GM21786 (cell line): ENCODE results near the gene FAM32A.

Experiments
- ATAC-seq: cut with Tn5 transposase; IDR thresholded peaks from one replicate; pipeline ENCODE4 v1.9.1; 2021; ENCODE audit not compliant: unreplicated experiment

The FAM32A gene

DNA sequence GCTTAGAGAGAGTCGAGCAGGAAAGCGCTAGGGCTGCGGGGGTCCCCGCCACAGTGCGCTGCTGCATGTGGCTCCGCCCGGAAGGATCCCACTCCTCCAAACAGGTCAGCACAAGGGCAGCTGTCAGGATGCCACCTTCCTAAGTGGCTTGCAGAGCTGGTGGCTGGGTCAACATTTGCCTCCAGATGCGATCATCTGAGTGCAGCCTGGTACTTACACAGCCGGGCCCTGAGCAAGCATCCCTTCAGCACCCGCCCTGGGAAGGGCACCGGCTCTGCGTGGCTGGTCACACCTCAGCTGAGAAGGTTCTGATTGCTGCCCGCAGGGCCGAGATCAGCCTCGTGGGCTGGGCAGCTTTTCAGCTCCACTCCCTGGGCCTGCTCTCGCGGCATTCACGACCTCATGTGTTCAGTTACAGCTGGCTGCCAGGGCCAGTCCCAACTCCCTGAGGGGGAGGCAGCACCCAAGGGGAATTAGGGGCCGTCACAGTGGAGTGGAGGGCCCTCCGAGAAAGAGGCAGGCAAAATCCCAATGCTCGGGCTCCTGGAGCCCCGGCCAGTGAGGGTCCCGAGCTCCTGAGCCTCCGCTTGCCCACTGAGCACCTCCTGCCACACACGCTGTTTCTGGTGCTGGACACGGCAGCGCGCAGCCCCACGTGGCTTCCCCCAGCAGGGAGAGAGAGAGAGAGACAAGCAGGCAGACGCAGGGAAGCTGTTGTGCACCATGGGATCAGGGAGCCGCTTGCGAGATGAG is 39.3 kb downstream of the FAM32A start:
- no peak for ATAC-seq

DNA sequence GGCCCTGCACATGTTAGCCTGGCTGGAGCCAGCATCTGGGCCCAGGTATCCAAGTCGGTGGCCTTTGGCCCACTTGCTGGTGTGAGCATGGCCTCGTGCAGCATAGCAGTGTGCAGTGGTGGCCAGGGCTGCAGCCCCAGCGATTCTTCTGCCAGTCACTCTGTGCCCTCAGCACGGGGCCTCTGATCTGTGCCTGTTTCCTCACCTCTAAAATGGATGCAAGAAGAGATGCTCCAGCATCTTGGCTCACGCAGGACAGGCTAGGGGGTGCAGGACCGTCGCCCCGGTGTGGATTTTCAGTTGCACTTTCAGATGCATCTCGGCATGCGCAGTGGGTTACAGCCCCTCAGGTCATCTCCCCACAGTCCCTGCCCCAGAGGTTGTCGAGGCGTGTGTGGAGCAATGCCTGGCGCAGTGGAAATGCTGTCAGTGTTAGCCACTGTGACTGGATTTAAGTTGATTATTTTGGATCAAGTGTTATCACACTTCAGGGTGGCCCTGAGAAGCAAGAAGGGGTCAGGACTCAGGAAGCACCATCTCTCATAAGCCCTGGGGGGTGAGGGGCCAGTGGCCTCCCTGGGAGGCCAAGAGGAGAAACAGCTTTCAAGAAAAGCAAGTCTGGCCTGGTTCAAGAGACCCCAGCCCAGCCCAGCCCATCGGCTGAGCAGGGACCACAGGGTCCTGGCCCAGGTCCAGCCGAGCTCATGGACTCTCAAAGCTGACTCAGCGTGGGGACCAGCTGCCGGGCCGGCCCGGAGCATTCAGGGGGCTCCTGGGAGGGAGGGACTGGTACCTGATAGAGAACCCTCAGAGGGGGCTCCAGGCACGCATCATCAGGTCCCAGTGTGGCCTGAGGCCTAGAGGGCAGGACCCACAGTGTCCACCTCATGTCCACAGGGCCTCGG is 40.3 kb downstream of the FAM32A start:
- ATAC-seq, result no peak

DNA sequence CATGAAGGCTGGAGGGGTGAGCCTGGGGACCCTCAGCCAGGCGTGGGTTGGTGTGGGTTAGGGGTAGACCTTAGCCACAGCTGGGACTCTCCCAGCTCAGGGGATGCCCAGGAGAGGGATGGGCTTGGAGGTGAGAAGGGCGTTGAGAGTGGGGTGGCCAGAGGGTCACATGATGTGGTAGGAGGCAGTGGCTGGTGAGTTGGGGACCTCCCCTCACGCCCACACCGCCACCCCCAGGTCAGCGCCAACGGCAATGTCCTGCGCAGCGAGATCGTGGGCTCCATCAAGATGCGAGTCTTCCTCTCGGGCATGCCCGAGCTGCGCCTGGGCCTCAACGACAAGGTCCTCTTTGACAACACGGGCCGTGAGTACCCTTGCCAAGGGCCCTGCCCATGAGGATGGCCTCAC is 41.0 kb downstream of the FAM32A start:
- no peak for ATAC-seq

DNA sequence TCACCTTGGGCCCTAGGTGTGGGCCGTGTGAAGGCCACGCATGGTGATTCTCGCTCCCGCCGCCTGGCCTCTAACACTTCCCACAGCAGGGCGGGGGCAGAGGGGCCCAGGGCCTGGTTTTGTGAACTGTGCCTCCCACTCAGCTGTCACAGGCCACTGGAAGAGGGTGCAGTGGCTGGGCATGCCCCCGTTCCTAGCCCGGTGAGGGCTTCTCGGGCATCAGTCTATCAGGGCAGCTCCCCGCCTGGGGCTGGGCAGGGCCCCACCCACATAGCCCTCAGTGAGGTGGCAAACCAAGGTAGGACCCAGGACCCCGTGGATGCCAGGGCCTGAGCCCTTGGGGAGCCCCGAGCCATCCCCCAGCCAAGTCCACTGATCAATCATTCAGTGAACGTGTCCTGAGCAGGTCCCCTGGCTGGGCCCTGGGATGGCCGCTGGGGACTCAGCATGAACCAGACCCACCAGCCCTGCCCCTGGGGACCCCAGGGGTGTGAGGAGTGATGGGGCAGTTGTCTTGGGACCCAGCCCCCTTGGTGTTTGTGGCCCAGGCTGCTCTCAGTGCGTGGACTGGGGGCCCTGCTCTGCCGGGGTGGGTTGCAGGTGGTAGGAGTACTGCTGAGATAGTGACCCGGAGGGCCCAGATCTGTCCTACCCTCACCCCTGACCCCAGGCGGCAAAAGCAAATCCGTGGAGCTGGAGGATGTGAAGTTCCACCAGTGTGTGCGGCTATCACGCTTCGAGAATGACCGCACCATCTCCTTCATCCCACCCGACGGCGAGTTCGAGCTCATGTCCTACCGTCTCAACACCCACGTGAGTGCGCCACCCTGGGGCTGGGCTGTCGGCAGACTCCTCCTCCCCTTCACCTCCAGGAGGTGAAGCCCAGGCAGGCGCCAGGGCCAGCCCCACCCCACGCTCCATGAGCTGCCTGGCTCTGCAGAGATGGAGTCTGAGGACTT is 41.9 kb downstream of the FAM32A start:
- ATAC-seq, result no peak

DNA sequence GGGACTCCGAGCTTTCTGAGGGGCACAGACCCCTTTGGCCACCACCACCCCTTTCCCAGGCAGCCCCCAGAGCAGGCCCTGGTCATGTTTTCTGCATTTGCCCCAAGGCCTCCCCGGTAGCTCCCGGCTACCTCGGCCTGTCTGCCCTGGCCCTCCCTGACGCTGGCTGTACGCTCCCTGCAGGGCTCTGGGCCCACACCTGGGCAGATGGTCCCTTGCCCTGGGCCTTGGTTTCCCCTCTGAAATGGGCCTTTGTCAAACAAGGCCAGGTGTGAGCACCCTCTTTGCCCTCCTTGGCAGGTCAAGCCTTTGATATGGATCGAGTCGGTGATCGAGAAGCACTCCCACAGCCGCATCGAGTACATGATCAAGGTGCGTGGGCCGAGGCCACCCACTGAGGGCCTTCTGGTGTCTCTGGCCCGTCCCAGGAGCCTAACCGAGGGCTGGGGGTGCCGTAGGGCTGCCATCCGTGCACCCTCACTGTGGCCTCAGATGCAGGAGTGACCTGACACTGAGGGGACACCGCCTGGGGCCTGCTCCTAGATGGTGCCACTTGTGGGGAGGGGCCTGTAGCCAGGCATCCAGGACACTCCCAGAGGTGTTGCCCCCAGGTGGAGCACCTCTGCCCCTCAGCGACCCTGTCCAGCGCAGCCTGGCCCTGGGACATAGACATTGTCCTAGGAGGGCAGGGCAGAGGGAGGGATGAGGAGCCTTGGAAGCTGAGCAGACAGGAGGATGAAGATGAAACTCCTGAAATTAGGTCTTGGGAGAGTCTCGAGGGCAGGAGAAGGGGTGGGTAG is 42.8 kb downstream of the FAM32A start:
- no peak for ATAC-seq

DNA sequence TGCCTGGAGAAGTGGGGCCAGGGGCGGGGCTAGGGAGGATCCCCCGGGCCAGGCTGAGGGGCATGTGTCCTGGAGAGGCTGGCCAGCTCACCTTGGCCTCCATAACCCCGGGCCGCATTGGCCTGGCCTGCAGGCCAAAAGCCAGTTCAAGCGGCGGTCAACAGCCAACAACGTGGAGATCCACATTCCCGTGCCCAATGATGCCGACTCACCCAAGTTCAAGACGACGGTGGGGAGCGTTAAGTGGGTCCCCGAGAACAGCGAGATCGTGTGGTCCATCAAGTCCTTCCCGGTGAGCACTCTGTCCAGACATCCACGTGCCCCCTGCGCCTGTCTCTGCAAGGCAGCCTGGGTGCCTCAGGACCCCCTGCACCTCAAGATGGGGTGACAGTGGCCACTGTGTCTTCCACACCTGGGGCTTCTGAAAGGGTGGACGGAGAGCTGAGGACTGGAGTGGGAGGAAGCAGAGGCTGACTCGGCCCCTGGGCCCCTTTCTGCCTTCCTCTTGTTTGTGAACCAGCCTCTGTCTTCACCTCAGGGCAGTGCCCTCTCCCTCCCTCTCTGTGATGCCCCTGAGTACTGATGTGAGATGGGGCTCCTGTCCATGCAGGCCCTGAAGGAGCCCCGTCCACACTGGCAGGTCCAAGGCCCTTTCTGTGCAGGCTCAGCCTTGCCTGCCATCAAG is 43.6 kb downstream of the FAM32A start:
- ATAC-seq, result no peak

DNA sequence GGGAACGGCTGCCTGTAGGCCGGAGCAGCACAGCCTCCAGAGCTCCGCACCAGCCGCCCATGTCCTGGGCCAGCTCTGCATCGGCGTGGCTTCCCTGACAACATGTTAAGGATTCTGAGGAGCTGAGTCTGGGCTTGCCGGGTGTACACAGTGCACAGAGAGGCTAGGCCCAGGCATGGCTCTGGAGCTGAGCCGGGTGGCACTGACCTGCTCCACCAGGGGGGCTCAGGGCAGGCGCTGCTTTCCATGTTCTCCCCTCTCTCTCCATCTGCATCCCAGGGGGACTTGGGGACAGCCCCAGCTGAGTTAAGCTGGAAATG is 44.1 kb downstream of the FAM32A start:
- ATAC-seq, result no peak

DNA sequence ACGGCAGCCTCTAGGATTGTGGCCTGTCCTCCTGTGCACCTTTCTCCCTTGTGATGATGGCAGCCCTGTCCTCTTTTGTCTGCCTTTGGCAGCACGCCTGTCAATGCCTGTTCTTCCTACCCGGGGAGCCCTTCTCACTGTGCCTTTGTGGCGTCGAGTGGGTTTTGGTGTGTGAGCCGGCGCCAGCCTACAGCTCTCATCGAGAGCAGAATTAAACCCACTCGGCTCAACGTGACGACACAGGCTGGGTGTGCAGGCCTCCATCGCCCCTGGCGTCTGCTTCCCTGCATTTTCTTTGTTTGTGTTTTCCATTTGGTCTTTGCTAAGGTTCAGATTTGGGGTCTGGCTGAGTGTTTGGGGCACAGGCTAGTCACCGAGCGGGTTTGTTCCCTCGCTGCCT is 46.9 kb downstream of the FAM32A start:
- ATAC-seq, result no peak

DNA sequence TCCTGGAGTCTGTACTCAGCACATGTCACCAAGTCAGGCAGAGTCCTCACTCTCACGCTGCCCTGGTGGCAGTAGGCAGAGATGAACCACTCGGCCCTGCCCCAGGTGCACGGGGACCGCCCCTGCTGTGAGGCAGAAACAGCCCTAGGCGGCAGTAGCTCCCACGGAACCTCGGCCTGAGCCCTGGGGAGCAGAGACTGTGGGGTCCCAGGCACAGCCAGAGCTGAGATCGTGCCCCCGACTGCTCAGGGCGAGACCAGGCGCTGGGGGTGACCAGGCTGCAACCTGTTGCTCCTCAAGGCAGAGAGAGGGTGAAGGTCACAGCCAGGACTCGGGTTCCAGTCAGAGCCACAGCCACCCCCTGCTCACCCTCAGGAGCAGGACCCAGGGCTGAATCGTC is 47.4 kb downstream of the FAM32A start:
- ATAC-seq, result no peak

DNA sequence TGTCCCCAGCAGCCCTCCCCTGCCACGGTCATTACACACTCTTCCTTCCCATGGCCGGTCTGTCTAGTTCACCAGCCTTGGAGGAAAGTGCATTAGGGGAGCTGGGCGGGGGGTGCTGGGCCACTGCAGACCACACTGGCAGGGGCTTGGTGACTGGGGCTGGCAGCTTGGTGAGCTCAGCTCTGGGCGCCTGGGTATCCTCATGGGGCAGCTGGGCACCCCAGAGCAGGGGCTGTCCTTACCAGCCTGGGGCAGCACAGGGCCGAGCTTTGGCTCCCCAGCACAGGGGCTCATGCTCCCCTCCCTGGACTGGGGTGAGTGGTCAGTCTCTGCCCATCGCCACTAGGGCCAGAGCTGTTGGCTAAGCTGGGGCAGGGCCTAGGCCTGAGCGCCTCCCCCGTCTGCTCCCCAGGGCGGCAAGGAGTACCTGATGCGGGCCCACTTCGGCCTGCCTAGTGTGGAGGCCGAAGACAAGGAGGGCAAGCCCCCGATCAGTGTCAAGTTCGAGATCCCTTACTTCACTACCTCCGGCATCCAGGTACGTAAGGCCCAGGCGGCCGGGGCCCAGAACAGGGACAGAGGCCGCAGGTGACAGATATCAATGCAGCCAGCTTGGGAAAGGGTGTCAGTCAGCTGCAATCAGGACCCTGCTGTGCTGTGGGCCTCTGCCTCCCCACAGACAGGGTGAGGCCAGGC is 48.0 kb downstream of the FAM32A start:
- ATAC-seq, result no peak

DNA sequence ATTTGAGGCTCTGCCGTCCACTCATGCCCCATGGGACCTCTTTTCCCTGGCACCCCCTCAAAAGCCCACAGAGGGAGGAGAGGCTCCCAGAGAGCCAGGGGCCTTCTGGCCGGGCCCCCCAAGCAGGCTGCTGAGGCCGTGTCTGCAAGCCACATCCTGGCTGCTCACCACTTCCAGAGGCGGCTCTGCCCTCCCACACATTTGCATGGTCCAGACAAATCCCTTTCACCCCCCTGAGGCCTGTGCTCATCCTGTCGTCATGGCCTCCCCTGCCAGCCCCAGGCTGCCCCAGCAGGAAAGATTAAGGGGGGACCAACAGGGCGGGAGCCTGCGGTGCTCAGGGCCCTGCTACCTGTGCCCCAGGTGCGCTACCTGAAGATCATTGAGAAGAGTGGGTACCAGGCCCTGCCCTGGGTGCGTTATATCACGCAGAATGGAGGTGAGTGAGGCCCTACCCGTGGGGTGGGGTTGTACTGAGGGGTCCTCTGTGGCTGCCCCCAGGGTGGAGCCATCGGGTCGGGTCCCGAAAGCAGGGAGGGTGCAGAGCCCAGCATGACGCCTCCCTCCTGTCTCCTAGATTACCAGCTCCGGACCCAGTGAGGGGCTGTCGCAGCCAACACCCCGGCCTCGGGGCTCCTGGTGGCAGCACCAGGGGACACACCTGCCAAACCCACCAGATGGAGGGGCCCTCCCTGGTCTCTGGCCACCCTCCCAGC is 48.8 kb downstream of the FAM32A start:
- ATAC-seq, result no peak

DNA sequence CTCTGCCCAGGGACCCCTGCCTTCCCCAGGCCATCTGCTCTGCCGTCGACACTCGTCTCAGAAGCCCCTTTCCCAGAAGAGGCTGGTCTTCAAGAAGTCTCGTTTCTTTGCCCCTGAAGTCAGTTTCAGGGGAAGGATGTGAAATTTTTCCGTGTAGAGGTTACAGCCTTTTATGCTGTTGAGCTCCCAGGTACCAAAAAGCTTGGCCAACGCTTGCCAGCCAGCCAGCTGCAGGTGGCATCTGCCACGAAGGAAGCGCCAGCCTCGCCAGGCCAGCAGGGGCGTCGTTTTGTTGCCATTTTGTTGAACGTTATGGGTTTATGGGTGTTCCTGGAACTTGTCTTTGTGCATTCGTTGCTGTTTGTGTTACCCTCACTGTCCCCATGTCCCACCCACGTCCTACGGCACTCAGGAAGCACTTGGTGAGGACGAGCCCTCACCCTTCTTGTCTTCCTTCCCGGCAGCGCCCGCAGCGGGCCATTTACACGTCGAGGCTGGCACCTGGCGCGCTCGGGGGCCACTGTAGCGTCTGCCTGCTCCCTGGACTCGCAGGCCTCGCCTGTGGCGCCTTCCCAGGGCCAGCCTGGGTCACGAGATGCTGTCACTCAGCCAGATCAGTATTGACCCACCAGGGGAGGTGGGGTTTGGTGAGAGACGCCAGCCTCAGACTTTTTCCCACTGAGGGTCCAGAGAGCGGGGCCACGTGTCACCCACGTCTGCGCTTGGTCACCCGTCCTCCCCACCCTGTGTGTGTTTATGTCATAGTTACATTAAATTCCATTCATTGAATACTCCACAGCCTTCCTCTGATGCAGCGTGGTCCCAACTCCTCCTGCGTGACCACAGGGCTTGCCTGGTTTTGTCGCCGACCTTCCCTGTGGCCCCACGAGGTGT is 49.6 kb downstream of the FAM32A start:
- ATAC-seq, result no peak

DNA sequence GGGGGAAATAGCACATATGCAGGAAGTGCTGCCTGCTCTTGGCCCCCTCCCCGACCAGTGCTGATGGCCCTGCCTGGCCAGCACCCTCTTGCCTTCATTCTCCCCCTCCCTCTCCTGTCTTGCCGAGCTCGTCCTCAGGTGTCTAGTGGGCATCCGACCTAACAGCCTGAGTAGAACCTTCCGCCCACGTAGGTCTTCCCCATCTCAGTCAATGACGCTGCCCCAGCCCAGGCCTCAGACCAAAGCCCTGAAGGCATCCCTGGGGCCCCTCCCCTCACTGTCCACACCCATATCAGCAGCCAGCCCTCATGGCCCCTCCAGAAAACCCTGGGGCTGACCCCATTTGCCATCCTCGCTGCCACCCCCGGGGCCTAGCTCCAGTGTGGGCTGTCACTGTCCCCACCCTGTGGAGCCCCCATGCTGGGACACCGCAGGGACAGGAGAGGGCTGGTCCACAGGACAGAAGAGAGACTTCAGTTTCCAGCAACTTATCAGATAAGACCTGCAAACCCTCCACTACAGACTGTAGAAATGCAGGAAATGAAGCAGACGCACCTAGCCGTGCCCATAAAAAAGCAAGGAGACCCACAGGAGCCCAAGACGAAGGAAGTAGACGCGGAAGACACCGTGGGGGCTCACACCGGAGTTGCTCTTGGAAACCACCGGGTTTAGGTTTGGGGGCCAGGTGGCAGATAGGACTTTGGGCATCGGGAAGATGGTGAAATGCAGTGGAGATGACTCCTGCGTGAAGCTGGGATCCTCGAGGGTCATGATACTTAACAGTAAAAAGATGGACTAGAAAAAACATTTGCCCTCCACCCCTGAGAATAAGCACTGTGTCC is 50.8 kb downstream of the FAM32A start:
- no peak for ATAC-seq
